HCT116 (cell line): ENCODE results near the gene SRPK2. TPM values are rescaled to one million over a fixed set of nuclear protein-coding genes. Genes with fewer than 3 reads are reported as not detected.

Experiments used
- ATAC-seq: fragments of 200-7000 bp; cut with Tn5 transposase; 2 replicates; pipeline ENCODE4 v1.9.1; 2020; ENCODE audit warnings: mild to moderate bottlenecking, moderate library complexity
- BruUV-seq: library from RNA; stranded (reverse); fragments of 400-500 nt; replicated peaks from 2 replicates; lab custom pipeline; 2021; lab: Mats Ljungman, UMichigan
- CTCF ChIA-PET: fragments of 300-600 bp; sonication (Branson Sonifier 250); formaldehyde crosslinking; loops from one replicate; lab custom pipeline; 2021; ENCODE audit warnings: antibody characterized with exemption; lab: Charles Lee
- POLR2A ChIA-PET: fragments of 300-600, 350-600 bp; sonication (Branson Sonifier 250); formaldehyde crosslinking; loops from one replicate; lab custom pipeline; 2021; ENCODE audit warnings: antibody characterized with exemption; lab: Charles Lee
- RAD21 ChIA-PET, 2 experiments: fragments of 300-600 bp; sonication (Branson Sonifier 250); formaldehyde crosslinking; loops; one replicate each; lab custom pipeline; 2023; ENCODE audit warnings: low total read pairs in 2 of 2; ENCODE audit not compliant: uncharacterized antibody in 2 of 2, unreplicated experiment in 2 of 2, low non-redundant PET in 1 of 2; lab: Charles Lee
- DNase-seq: peaks from one replicate; pipeline ENCODE4 v3.0.0-alpha.2; 2010; ENCODE audit warnings: low read depth, low spot score
- H2AFZ ChIP-seq: fragments of 200-600 bp; shearing (Covaris generic), sonication (generic); 2 replicates; pipeline ENCODE4 v1.6.1; 2017; ENCODE audit warnings: low read depth, mixed run types, mixed read lengths, antibody characterized with exemption, low read length; ENCODE audit not compliant: poor library complexity, severe bottlenecking
- H3K27ac ChIP-seq: 2 replicates; pipeline ENCODE4 v1.5.1; 2012; ENCODE audit warnings: low read depth, low read length
- H3K27me3 ChIP-seq: fragments of 200-600 bp; sonication (generic); 2 replicates; pipeline ENCODE4 v1.6.1; 2016; ENCODE audit warnings: mixed run types, low read length, mixed read lengths; ENCODE audit not compliant: insufficient read depth
- H3K36me3 ChIP-seq, 2 experiments: fragments of 200-500 bp in 1 of 2; fragments of 200-600 bp in 1 of 2; sonication (Bioruptor generic) in 1 of 2; sonication (generic) in 1 of 2; 2 replicates each; pipeline versions ENCODE4 v1.5.1 to v1.6.1; 2014 to 2016; ENCODE audit warnings: low read length in 2 of 2, inconsistent platforms in 1 of 2, mixed read lengths in 1 of 2, mixed run types in 1 of 2; ENCODE audit not compliant: insufficient read depth in 2 of 2, control insufficient read depth in 1 of 2
- H3K4me1 ChIP-seq, 2 experiments: fragments of 200-600 bp in 1 of 2; sonication (generic) in 1 of 2; 2 replicates each; pipeline versions ENCODE4 v1.5.1 to v1.6.1; 2012 to 2017; ENCODE audit warnings: low read length in 2 of 2, inconsistent platforms in 1 of 2, mild to moderate bottlenecking in 1 of 2, mixed read lengths in 1 of 2, mixed run types in 1 of 2, moderate library complexity in 1 of 2; ENCODE audit not compliant: insufficient read depth in 2 of 2, control insufficient read depth in 1 of 2
- H3K4me2 ChIP-seq: fragments of 200-600 bp; sonication (generic); 2 replicates; pipeline ENCODE4 v1.6.1; 2017; ENCODE audit warnings: mixed run types, low read length, mixed read lengths
- H3K4me3 ChIP-seq, 2 experiments: fragments of 200-600 bp in 1 of 2; sonication (generic) in 1 of 2; replicated peaks in 1 of 2; 2 replicates each; pipeline ENCODE4 v1.5.1; 2011 to 2016; ENCODE audit warnings: low read length in 2 of 2, control low read depth in 1 of 2, low read depth in 1 of 2, mild to moderate bottlenecking in 1 of 2, mixed read lengths in 1 of 2, mixed run types in 1 of 2
- H3K79me2 ChIP-seq: fragments of 200-600 bp; sonication (generic); 2 replicates; pipeline ENCODE4 v1.6.1; 2017; ENCODE audit warnings: mild to moderate bottlenecking, mixed run types, low read length, moderate library complexity, mixed read lengths; ENCODE audit not compliant: insufficient read depth
- H3K9ac ChIP-seq: fragments of 200-600 bp; sonication (generic); 2 replicates; pipeline ENCODE4 v1.6.1; 2016; ENCODE audit warnings: low read length, mixed read lengths
- H3K9me2 ChIP-seq: fragments of 200-600 bp; sonication (generic), shearing (Covaris generic); 2 replicates; pipeline ENCODE4 v1.6.1; 2017; ENCODE audit warnings: mixed run types, mild to moderate bottlenecking, moderate library complexity; ENCODE audit not compliant: insufficient read depth
- H3K9me3 ChIP-seq, 2 experiments: fragments of 200-500 bp in 1 of 2; fragments of 200-600 bp in 1 of 2; sonication (Bioruptor generic) in 1 of 2; sonication (generic) in 1 of 2; 2 replicates each; pipeline ENCODE4 v1.6.1; 2014 to 2017; ENCODE audit warnings: low read length in 2 of 2, mixed read lengths in 2 of 2, inconsistent platforms in 1 of 2, low read depth in 1 of 2, mild to moderate bottlenecking in 1 of 2, mixed run types in 1 of 2, moderate library complexity in 1 of 2; ENCODE audit not compliant: control insufficient read depth in 1 of 2, insufficient read depth in 1 of 2
- H4K20me1 ChIP-seq: fragments of 200-600 bp; sonication (generic), shearing (Covaris generic); 2 replicates; pipeline ENCODE4 v1.6.1; 2017; ENCODE audit warnings: mixed run types, mild to moderate bottlenecking, moderate library complexity; ENCODE audit not compliant: insufficient read depth
- ELF1 ChIP-seq: IDR thresholded peaks from 2 replicates; pipeline ENCODE4 v1.6.1; 2012; ENCODE audit warnings: low read depth, borderline replicate concordance
- EZH2phosphoT487 ChIP-seq: fragments of 200-600 bp; IDR thresholded peaks from 2 replicates; pipeline ENCODE4 v1.6.1; 2018; ENCODE audit warnings: antibody characterized with exemption, borderline replicate concordance
- POLR2AphosphoS5 ChIP-seq: IDR thresholded peaks from 2 replicates; pipeline ENCODE4 v1.6.1; 2011; ENCODE audit warnings: mild to moderate bottlenecking, low read depth, low read length, moderate library complexity
- REST ChIP-seq: IDR thresholded peaks from 2 replicates; pipeline ENCODE4 v1.6.1; 2012; ENCODE audit warnings: low read depth
- SP1 ChIP-seq: IDR thresholded peaks from 2 replicates; pipeline ENCODE4 v1.6.1; 2012; ENCODE audit warnings: low read depth
- SRF ChIP-seq: IDR thresholded peaks from 2 replicates; pipeline ENCODE4 v1.6.1; 2012; ENCODE audit warnings: low read depth
- TCF7L2 ChIP-seq: IDR thresholded peaks from 2 replicates; pipeline ENCODE4 v1.7.0; 2011; ENCODE audit warnings: borderline replicate concordance, inconsistent platforms; ENCODE audit not compliant: insufficient read depth, insufficient read length; ENCODE audit errors: extremely low read depth
- YY1 ChIP-seq: IDR thresholded peaks from 2 replicates; pipeline ENCODE4 v1.6.1; 2011; ENCODE audit warnings: low read length, low read depth, moderate library complexity, mild to moderate bottlenecking; ENCODE audit not compliant: insufficient replicate concordance; ENCODE audit errors: extremely low read depth
- ZFX ChIP-seq: fragments of 450-650 bp; IDR thresholded peaks from 2 replicates; pipeline ENCODE4 v1.6.1; 2017
- ZNF274 ChIP-seq: fragments of 200-500 bp; sonication (Bioruptor generic); IDR thresholded peaks from 2 replicates; pipeline ENCODE4 v1.6.1; 2014; ENCODE audit warnings: mild to moderate bottlenecking, low read depth, low read length, inconsistent platforms
- intact Hi-C: fragments of 100-400 bp; cut with micrococcal nuclease; formaldehyde crosslinking; loops from 2 replicates; pipeline ENCODE4 v1.10.0; 2022
- total RNA-seq: library from RNA; stranded (reverse); gene quantifications from one replicate; pipeline ENCODE4 v1.2.1, GENCODE V29; 2021; ENCODE audit not compliant: unreplicated experiment

Gene SRPK2
- total RNA-seq, 1 experiment from 2014 or later = 37.4 TPM

GRCh38 chr7:105130580-105130979 is 258.1 kb downstream of the SRPK2 start:
- no peaks in the 10 kb centered on the region for H3K27me3 ChIP-seq
- no peak overlapping the region for H3K4me2 ChIP-seq
- no peaks in the 10 kb centered on the region for H3K36me3 ChIP-seq
- intact Hi-C loops = no loop called here
- H3K79me2 ChIP-seq = peaks cover 8% of the 10 kb centered on the region; the same call in 1 of the 2 replicates
- RAD21 ChIA-PET = no interaction called here
- H3K9me2 ChIP-seq = no peaks in the 10 kb centered on the region
- H2AFZ ChIP-seq = no peak overlapping the region
- H4K20me1 ChIP-seq = no peaks in the 10 kb centered on the region
- no peak for DNase-seq
- no peak for ATAC-seq
- POLR2A ChIA-PET = no interaction called here
- BruUV-seq = no TSS peak
- no peak overlapping the region for H3K9ac ChIP-seq
- TF ChIP-seq TCF7L2 (no peak), ELF1 (no peak), SRF (no peak), REST (no peak), ZNF274 (no peak), SP1 (no peak), EZH2phosphoT487 (no peak), YY1 (no peak), ZFX (no peak), POLR2AphosphoS5 (no peak)
- H3K4me3 ChIP-seq = no peak overlapping the region
- H3K9me3 ChIP-seq = no peaks in the 10 kb centered on the region
- CTCF ChIA-PET = no interaction called here
- no peaks in the 10 kb centered on the region for H3K4me1 ChIP-seq
- no peak overlapping the region for H3K27ac ChIP-seq
